Activated naive CD8-positive, alpha-beta T cell treated with anti-CD3 and anti-CD28 coated beads, Interleukin-2, amount 50 U/mL, for 24 hours (primary cell): ENCODE measurements around the gene TCTA.

Source experiments
- ATAC-seq: fragments of 150-1000 bp; cut with Tn5 transposase; one replicate; pipeline ENCODE4 v1.10.0; 2021
- DNase-seq: peaks from one replicate; pipeline ENCODE4 v3.0.0; 2021
- H3K27ac Mint-ChIP-seq: one replicate; pipeline ENCODE4 v1.8.0; 2021; ENCODE audit warnings: mild to moderate bottlenecking, mixed read lengths
- H3K27me3 Mint-ChIP-seq: one replicate; pipeline ENCODE4 v1.8.0; 2021; ENCODE audit warnings: mixed read lengths
- H3K36me3 Mint-ChIP-seq: one replicate; pipeline ENCODE4 v1.8.0; 2021; ENCODE audit warnings: low read depth, mixed read lengths
- H3K4me1 Mint-ChIP-seq: one replicate; pipeline ENCODE4 v1.8.0; 2021; ENCODE audit warnings: mixed read lengths
- H3K4me3 Mint-ChIP-seq: one replicate; pipeline ENCODE4 v1.8.0; 2021; ENCODE audit warnings: mild to moderate bottlenecking, moderate library complexity, mixed read lengths
- H3K9me3 Mint-ChIP-seq: one replicate; pipeline ENCODE4 v1.8.0; 2021; ENCODE audit warnings: mixed read lengths

TCTA gene

GRCh38 chr3:49461443-49462171, 49.4 kb downstream of the TCTA start:
- Mint-ChIP-seq H3K4me1 (no peaks in the 10 kb centered on the region), H3K4me3 (no peak overlapping the region)
- no peak for DNase-seq

GRCh38 chr3:49462222-49462621, 50.0 kb downstream of the TCTA start:
- Mint-ChIP-seq H3K36me3 (no peaks in the 10 kb centered on the region), H3K27ac (no peak overlapping the region), H3K4me1 (no peaks in the 10 kb centered on the region), H3K4me3 (no peak overlapping the region), H3K27me3 (no peaks in the 10 kb centered on the region), H3K9me3 (no peaks in the 10 kb centered on the region)
- DNase-seq (no peak), ATAC-seq (no peak)

More at GRCh38 chr3:49461443-49462171, 49.4 kb downstream of the TCTA start:
- Mint-ChIP-seq H3K9me3 (no peaks in the 10 kb centered on the region), H3K36me3 (no peaks in the 10 kb centered on the region), H3K27ac (no peak overlapping the region), H3K27me3 (no peaks in the 10 kb centered on the region)
- ATAC-seq: peak; percentile 38

GRCh38 chr3:49465270-49466034, 53.2 kb downstream of the TCTA start:
- Mint-ChIP-seq H3K4me1 (peaks cover 8% of the 10 kb centered on the region), H3K27ac (no peak overlapping the region), H3K27me3 (no peaks in the 10 kb centered on the region), H3K9me3 (no peaks in the 10 kb centered on the region), H3K4me3 (no peak overlapping the region), H3K36me3 (no peaks in the 10 kb centered on the region)
- DNase-seq: no peak
- ATAC-seq: no peak
